BE2C (cell line): ENCODE data around the gene UCHL5.
"Not testable (repeated sequence)": the region's sequence is repeated elsewhere in the genome, so short reads cannot be mapped to it uniquely, and the experiment has no call there.

Source experiments
- DNase-seq: peaks from one replicate; pipeline ENCODE4 v3.0.0-alpha.2; 2020
- H3K27me3 ChIP-seq: fragments of 250-450 bp; sonication (Bioruptor Pico); 2 replicates; pipeline ENCODE4 v1.5.1; 2020; ENCODE audit warnings: mild to moderate bottlenecking
- H3K36me3 ChIP-seq: fragments of 250-450 bp; sonication (Bioruptor Pico); 2 replicates; pipeline ENCODE4 v1.5.1; 2020; ENCODE audit warnings: mild to moderate bottlenecking
- H3K4me1 ChIP-seq: fragments of 250-450 bp; sonication (Bioruptor Pico); 2 replicates; pipeline ENCODE4 v1.5.1; 2020
- H3K4me3 ChIP-seq: 2 replicates; pipeline ENCODE4 v1.5.1; 2011; ENCODE audit warnings: low read depth, low read length
- H3K9me3 ChIP-seq: fragments of 250-450 bp; sonication (Bioruptor Pico); 2 replicates; pipeline ENCODE4 v1.5.1; 2020
- CTCF ChIP-seq: IDR thresholded peaks from 2 replicates; pipeline ENCODE4 v1.5.1; 2012; ENCODE audit warnings: mild to moderate bottlenecking, low read depth, low read length

UCHL5 gene

GRCh38 chr1:192986110-192986747 lies 72.9 kb downstream of the UCHL5 start:
- no peak overlapping the region for H3K4me3 ChIP-seq
- DNase-seq, result no peak
- no peaks in the 10 kb centered on the region for H3K27me3 ChIP-seq
- H3K9me3 ChIP-seq, result no peaks in the 10 kb centered on the region
- no peaks in the 10 kb centered on the region for H3K36me3 ChIP-seq
- TF ChIP-seq CTCF, result no peak
- H3K4me1 ChIP-seq, result no peaks in the 10 kb centered on the region

DNA sequence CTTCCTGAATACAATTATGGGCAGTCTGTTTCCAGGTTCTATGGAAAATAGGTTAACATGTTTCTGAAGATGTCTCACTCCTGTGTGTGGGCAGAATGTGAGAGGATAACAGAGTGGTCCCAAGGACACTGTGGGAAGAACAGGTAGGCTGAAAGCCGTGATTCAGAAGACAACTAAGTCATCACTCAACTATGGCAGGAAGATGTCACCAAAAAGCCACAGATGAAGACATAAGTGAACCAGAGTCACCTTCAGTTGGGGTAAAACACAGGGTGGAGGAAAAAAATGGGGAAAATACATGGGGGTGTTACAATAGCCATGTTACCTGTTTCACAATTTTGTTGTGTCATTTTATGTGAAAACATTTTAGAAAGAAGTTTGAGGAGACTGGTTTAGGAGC lies 75.1 kb downstream of the UCHL5 start:
- no peak overlapping the region for H3K4me3 ChIP-seq
- TF ChIP-seq CTCF, result no peak
- no peaks in the 10 kb centered on the region for H3K27me3 ChIP-seq

DNA sequence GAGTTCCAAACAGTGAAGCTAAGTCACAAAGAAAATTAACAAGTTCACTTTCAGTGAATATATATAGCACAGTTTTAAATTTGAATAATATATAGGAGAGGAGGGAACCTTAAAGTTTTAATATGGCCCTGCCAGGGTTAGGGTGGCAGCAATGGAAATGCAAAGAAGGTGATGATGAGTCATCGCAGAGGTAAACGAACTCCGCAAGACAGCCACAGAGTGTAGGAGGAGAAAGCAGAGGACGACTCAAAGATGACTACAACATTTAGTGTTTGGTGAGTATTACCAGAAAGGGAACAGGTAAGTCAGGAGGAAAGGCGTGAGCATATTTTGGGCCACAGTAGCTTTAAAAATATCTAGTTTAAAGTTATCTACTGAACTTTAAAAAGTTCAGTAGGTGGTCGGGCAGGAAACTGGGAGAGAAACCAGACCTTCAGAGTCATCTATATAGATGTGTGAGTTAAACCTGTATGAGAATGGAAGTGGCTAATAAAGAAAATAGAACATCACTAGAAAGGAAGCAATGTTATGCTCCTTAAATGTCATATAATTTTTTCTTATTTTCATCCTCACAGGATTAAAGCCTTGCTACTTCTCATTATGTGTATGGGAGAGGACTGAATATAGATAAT lies 75.7 kb downstream of the UCHL5 start:
- no peak for DNase-seq
- Histone ChIP-seq H3K4me1 (no peaks in the 10 kb centered on the region), H3K9me3 (no peaks in the 10 kb centered on the region), H3K4me3 (no peak overlapping the region), H3K36me3 (no peaks in the 10 kb centered on the region), H3K27me3 (no peaks in the 10 kb centered on the region)
- TF ChIP-seq CTCF, result no peak

More for the DNA sequence above, 75.1 kb downstream of the UCHL5 start:
- Histone ChIP-seq H3K4me1 (no peaks in the 10 kb centered on the region), H3K9me3 (no peaks in the 10 kb centered on the region), H3K36me3 (no peaks in the 10 kb centered on the region)
- no peak for DNase-seq

- no peaks in the 10 kb centered on the region for H3K36me3 ChIP-seq
- H3K27me3 ChIP-seq, result no peaks in the 10 kb centered on the region
- peaks cover 13% of the 10 kb centered on the region for H3K4me1 ChIP-seq
- H3K9me3 ChIP-seq, result no peaks in the 10 kb centered on the region
- DNase-seq, result no peak
- no peak for TF ChIP-seq CTCF
- no peak overlapping the region for H3K4me3 ChIP-seq
Measured at GRCh38 chr1:192980856-192981255, 78.3 kb downstream of the UCHL5 start.

GRCh38 chr1:192980334-192980733 lies 78.8 kb downstream of the UCHL5 start:
- H3K4me3 ChIP-seq, H3K36me3 ChIP-seq, DNase-seq, H3K27me3 ChIP-seq, H3K9me3 ChIP-seq: not testable (repeated sequence)
- peaks cover 13% of the 10 kb centered on the region for H3K4me1 ChIP-seq

DNA sequence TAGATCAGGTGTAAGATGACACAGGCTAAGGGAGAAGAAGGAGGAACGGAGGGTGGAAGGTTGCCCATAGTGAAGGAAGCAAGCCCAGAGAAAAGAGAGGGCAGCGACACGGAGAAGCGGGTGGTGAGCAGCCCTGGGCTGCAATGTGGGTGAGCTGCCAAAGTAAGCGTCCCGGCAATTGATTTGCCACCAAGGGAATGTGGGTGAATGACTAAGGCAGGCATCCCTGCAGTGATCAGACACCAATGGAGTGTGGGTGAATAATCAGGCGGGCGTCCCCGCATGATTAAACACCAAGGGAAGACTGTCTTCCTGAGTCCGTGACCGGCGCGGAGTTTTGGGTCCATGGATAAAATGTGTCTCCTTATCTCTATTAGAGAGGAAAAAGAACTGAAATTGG lies 79.6 kb downstream of the UCHL5 start:
- Histone ChIP-seq H3K27me3 (no peaks in the 10 kb centered on the region), H3K4me3 (no peak overlapping the region), H3K36me3 (no peaks in the 10 kb centered on the region), H3K4me1 (peaks cover 13% of the 10 kb centered on the region), H3K9me3 (no peaks in the 10 kb centered on the region)
- TF ChIP-seq CTCF, result no peak
- no peak for DNase-seq
